ENCODE data around the gene KCNJ6. TPM values are rescaled to one million over a fixed set of nuclear protein-coding genes. Genes with fewer than 3 reads are reported as not detected.

The KCNJ6 gene
- total and polyA plus RNA-seq, 2 experiments from 2014 or later, result 0.07 to 0.46 TPM

DNA sequence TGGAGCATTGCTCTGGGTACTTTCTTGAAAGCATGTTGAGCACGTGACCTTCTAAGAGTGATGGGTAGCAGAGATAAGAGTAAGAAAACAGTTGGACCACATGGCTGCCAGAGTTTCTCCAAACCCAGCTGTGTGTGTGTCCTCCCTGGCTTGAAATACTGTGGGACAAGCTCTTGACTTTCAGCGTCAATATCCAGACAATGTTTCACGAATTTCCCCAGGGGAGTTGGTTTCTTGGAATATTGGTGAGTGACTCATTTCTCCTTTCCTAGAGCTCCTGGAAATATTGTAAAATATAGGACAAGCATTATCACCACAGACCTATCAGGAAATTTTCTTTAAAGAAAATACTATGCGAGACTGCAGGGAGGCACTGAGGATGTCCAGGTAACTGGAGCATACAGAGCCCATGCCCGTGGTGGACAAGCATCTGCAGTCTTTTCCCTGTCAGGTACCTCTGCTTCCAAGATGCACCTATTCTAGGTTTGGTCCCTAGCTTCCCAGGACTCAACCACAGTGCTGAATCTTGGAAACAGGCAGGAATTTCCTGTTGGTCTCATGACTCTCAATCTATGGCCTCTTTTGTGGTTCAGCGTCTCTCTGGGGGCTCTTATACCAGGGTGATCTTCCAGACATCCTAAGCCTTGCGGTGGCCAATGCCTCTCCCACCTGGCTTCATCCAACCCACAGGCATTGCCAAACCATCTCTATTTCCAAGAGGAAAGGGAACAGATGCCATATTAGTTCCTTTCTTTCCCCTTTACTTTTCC, 67.4 kb downstream of the KCNJ6 start:
- no peak for DNase-seq (ENCODE audit: low spot score)
- H3K4me3 ChIP-seq, result no peak overlapping the region
- TF ChIP-seq EZH2phosphoT487 (IDR thresholded peaks at IDR 0.05; ENCODE audit: low read depth, severe bottlenecking, unreplicated experiment) (no peak), EZH2 (IDR thresholded peaks at IDR 0.05; ENCODE audit: borderline replicate concordance) (no peak)
- TF ChIP-seq, protein P1, sequence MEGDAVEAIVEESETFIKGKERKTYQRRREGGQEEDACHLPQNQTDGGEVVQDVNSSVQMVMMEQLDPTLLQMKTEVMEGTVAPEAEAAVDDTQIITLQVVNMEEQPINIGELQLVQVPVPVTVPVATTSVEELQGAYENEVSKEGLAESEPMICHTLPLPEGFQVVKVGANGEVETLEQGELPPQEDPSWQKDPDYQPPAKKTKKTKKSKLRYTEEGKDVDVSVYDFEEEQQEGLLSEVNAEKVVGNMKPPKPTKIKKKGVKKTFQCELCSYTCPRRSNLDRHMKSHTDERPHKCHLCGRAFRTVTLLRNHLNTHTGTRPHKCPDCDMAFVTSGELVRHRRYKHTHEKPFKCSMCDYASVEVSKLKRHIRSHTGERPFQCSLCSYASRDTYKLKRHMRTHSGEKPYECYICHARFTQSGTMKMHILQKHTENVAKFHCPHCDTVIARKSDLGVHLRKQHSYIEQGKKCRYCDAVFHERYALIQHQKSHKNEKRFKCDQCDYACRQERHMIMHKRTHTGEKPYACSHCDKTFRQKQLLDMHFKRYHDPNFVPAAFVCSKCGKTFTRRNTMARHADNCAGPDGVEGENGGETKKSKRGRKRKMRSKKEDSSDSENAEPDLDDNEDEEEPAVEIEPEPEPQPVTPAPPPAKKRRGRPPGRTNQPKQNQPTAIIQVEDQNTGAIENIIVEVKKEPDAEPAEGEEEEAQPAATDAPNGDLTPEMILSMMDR (IDR thresholded peaks at IDR 0.05; ENCODE audit: poor library complexity), result no peak
- no peaks in the 10 kb centered on the region for H3K9me2 ChIP-seq (replicated peaks; ENCODE audit: insufficient read depth)
- no peaks in the 10 kb centered on the region for H3K79me2 ChIP-seq
- peaks cover 3% of the 10 kb centered on the region for H3K4me1 ChIP-seq (ENCODE audit: insufficient read depth)
- 88% methylated on average over 7 of the region's 7 CpGs for WGBS (ENCODE audit: low lambda C conversion rate, missing lambda C conversion rate)
- H3K27me3 ChIP-seq, result no peaks in the 10 kb centered on the region
- no peak overlapping the region for H2AFZ ChIP-seq
- no peaks in the 10 kb centered on the region for H3K36me3 ChIP-seq (replicated peaks; ENCODE audit: insufficient read depth, low read depth)
- H3K4me2 ChIP-seq, result no peak overlapping the region
- H3K27ac ChIP-seq, result no peak overlapping the region
- no peaks in the 10 kb centered on the region for H3K9me3 ChIP-seq (ENCODE audit: low read depth)
- H4K20me1 ChIP-seq (ENCODE audit: insufficient read depth, poor library complexity, severe bottlenecking), result no peaks in the 10 kb centered on the region

DNA sequence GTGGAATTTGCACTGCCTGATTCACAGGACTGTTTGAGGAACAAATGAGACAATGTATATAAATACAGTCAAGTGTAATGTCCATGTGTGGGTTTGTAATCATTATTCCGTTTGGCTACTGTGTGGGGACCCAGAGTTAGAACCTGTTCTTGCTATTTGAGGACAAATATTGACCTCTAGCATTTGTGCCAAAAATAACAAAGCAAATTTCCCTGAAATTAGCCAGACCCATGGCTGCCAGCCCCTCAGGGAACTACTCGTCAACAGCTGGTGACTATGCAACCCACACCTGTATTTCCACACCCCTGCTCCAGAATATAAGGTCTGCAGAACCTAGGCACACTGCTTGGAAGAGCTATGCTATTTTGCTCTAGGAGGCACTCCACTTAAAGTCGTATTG, 70.7 kb downstream of the KCNJ6 start:
- DNase-seq (ENCODE audit: low spot score), result no peak
- H3K9me3 ChIP-seq (ENCODE audit: low read depth), result no peaks in the 10 kb centered on the region

GRCh38 chr21:37843191-37843590, 73.1 kb downstream of the KCNJ6 start:
- Histone ChIP-seq H3K9me3 (ENCODE audit: low read depth) (no peaks in the 10 kb centered on the region), H2AFZ (no peak overlapping the region), H4K20me1 (ENCODE audit: insufficient read depth, poor library complexity, severe bottlenecking) (no peaks in the 10 kb centered on the region), H3K27me3 (no peaks in the 10 kb centered on the region), H3K27ac (no peak overlapping the region), H3K79me2 (no peaks in the 10 kb centered on the region), H3K4me3 (no peak overlapping the region), H3K36me3 (replicated peaks; ENCODE audit: insufficient read depth, low read depth) (no peaks in the 10 kb centered on the region), H3K4me1 (ENCODE audit: insufficient read depth) (peaks cover 3% of the 10 kb centered on the region), H3K4me2 (no peak overlapping the region), H3K9me2 (replicated peaks; ENCODE audit: insufficient read depth) (no peaks in the 10 kb centered on the region)
- TF ChIP-seq EZH2phosphoT487 (IDR thresholded peaks at IDR 0.05; ENCODE audit: low read depth, severe bottlenecking, unreplicated experiment) (no peak), EZH2 (IDR thresholded peaks at IDR 0.05; ENCODE audit: borderline replicate concordance) (no peak)
- TF ChIP-seq, protein P1 (IDR thresholded peaks at IDR 0.05; ENCODE audit: poor library complexity), result no peak
- DNase-seq (ENCODE audit: low spot score), result no peak
- WGBS (ENCODE audit: low lambda C conversion rate, missing lambda C conversion rate), result 86% methylated on average over 1 of the region's 1 CpG

More for the DNA sequence above, 70.7 kb downstream of the KCNJ6 start:
- no peaks in the 10 kb centered on the region for H3K27me3 ChIP-seq
- H3K27ac ChIP-seq, result no peak overlapping the region
- H3K79me2 ChIP-seq, result no peaks in the 10 kb centered on the region
- H3K4me2 ChIP-seq, result no peak overlapping the region
- no peaks in the 10 kb centered on the region for H3K9me2 ChIP-seq (replicated peaks; ENCODE audit: insufficient read depth)
- H4K20me1 ChIP-seq (ENCODE audit: insufficient read depth, poor library complexity, severe bottlenecking), result no peaks in the 10 kb centered on the region
- H3K36me3 ChIP-seq (replicated peaks; ENCODE audit: insufficient read depth, low read depth), result no peaks in the 10 kb centered on the region
- peaks cover 3% of the 10 kb centered on the region for H3K4me1 ChIP-seq (ENCODE audit: insufficient read depth)
- no peak overlapping the region for H3K4me3 ChIP-seq
- H2AFZ ChIP-seq, result no peak overlapping the region
- no peak for TF ChIP-seq EZH2phosphoT487 (IDR thresholded peaks at IDR 0.05; ENCODE audit: low read depth, severe bottlenecking, unreplicated experiment)
- 45% methylated on average over 3 of the region's 3 CpGs for WGBS (ENCODE audit: low lambda C conversion rate, missing lambda C conversion rate)

GRCh38 chr21:37842163-37842919, 73.9 kb downstream of the KCNJ6 start:
- Histone ChIP-seq H3K27ac (no peak overlapping the region), H3K4me1 (ENCODE audit: insufficient read depth) (peaks cover 3% of the 10 kb centered on the region), H3K9me2 (replicated peaks; ENCODE audit: insufficient read depth) (no peaks in the 10 kb centered on the region), H2AFZ (no peak overlapping the region), H3K27me3 (no peaks in the 10 kb centered on the region), H3K4me2 (no peak overlapping the region), H3K4me3 (no peak overlapping the region), H3K79me2 (no peaks in the 10 kb centered on the region), H3K9me3 (ENCODE audit: low read depth) (no peaks in the 10 kb centered on the region), H4K20me1 (ENCODE audit: insufficient read depth, poor library complexity, severe bottlenecking) (no peaks in the 10 kb centered on the region), H3K36me3 (replicated peaks; ENCODE audit: insufficient read depth, low read depth) (no peaks in the 10 kb centered on the region)
- no peak for DNase-seq (ENCODE audit: low spot score)
- no peak for TF ChIP-seq EZH2 (IDR thresholded peaks at IDR 0.05; ENCODE audit: borderline replicate concordance)
- TF ChIP-seq, protein P1 (IDR thresholded peaks at IDR 0.05; ENCODE audit: poor library complexity), result no peak
- TF ChIP-seq EZH2phosphoT487 (IDR thresholded peaks at IDR 0.05; ENCODE audit: low read depth, severe bottlenecking, unreplicated experiment), result no peak
- 86% methylated on average over 14 of the region's 14 CpGs for WGBS (ENCODE audit: low lambda C conversion rate, missing lambda C conversion rate)

Data from hepatocyte (in vitro differentiated cells).